Omental fat pad (tissue), 4 donors: ENCODE data around the gene LBH. TPM values are rescaled to one million over a fixed set of nuclear protein-coding genes. Genes with fewer than 3 reads are reported as not detected.

ENCODE experiments used
- ATAC-seq: fragments of 150-250 bp; one replicate; pipeline ENCODE4 v1.9.1; 2016; ENCODE audit warnings: mild to moderate bottlenecking, moderate library complexity; ENCODE audit not compliant: low FRiP score
- DNase-seq: peaks from one replicate; pipeline ENCODE4 v3.0.0-alpha.2; 2019; ENCODE audit warnings: low spot score
- total RNA-seq, 4 donors: library from RNA; depleted of rRNA; stranded (reverse); fragments of >200 nt; gene quantifications; one replicate each; pipeline ENCODE4 v1.1.0, GENCODE V29; 2016
- TF ChIP-seq, protein P1 (sequence below), 3 donors: fragments of 450-650 bp; IDR thresholded peaks; one replicate each; pipeline ENCODE4 v1.5.1; 2016 to 2017; ENCODE audit warnings: antibody characterized with exemption in 3 of 3, mild to moderate bottlenecking in 3 of 3, moderate library complexity in 2 of 3

Gene LBH
- total RNA-seq, 4 donors from 2014 or later, result 14.4 to 20.6 (median 19.4) TPM

DNA sequence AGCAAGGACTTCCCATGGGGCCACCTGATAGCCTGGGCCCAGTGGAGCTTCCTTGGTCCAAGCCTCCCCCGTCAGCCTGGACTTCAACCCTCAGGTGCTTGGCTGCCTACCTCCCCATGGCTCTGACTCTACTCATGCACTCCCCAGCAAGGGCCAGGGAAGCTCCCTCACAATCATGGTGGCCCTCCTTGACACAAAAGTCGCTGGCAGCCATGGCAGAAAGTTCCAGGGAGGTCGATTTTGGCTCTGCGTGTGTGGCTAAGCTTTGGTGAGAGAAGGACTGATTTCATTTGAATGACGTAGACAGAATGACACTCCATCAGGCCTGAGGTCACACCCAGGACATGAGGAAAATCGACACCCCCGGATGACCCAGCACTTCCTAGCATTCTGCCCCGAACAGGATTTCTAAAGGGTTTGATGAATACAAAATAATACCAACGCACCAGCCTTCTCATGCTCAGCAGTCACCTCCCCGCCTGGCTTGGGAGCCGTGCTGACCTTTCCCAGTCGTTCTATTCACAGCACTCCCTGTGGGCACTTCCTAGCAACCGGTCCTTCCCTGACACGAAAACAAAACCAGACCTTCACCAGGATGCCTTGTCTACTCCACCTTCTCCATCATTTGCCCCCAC, 52.7 kb downstream of the LBH start:
- TF ChIP-seq, protein P1, sequence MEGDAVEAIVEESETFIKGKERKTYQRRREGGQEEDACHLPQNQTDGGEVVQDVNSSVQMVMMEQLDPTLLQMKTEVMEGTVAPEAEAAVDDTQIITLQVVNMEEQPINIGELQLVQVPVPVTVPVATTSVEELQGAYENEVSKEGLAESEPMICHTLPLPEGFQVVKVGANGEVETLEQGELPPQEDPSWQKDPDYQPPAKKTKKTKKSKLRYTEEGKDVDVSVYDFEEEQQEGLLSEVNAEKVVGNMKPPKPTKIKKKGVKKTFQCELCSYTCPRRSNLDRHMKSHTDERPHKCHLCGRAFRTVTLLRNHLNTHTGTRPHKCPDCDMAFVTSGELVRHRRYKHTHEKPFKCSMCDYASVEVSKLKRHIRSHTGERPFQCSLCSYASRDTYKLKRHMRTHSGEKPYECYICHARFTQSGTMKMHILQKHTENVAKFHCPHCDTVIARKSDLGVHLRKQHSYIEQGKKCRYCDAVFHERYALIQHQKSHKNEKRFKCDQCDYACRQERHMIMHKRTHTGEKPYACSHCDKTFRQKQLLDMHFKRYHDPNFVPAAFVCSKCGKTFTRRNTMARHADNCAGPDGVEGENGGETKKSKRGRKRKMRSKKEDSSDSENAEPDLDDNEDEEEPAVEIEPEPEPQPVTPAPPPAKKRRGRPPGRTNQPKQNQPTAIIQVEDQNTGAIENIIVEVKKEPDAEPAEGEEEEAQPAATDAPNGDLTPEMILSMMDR (IDR thresholded peaks at IDR 0.05), result no peak
- ATAC-seq (no peak), DNase-seq (no peak)

DNA sequence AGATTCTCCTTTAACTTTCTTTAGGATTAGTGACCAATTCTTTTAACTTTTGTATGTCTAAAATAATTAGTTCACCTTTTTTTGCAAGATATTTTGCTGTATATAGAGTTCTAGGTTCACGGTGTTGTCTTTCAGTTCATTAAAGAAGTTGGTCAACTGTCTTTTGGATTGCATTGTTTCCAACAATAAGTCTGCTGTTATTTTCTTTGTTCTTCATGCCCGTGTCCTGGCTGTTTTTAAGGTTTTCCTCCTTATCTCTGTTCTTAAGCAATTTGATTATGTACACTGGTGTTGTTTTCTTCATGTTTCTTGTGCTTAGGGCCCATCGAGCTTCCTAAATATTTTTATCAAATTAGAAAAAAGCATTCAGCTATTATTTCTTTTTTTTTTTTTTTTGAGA, 54.4 kb downstream of the LBH start:
- no peak for DNase-seq
- TF ChIP-seq, protein P1 (IDR thresholded peaks at IDR 0.05), result no peak
- no peak for ATAC-seq

DNA sequence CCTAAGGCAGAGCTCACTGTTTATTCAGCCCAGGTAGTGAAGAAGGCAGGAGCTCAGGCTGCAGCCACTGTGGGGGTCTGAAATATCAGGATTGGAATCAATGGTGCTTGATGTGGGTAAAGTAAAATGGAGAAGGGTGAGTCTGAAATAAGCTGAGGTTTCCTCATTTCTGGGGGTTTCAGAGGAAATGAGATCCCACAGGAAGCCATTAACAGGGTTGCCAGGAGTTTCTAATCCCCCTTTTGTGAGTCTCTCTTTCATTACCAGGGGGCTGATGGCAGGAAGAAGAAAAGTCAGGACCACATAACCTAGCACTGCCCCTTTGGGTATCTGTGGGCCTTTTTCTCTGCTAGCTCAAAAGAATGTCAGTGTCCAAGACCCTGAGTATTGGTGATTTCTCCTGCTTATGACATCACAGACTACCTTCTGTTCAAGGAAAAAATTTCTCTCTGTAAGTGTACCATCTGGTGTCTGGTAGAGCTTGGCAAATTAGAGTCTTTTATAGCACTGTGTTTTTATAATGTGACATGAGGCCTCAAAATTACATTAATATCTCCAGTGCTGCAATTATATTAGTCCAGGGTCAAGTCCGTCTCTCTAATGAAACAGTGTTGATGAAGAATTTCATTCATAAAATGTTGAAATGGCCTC, 56.0 kb downstream of the LBH start:
- no peak for ATAC-seq
- DNase-seq, result no peak
- TF ChIP-seq, protein P1 (IDR thresholded peaks at IDR 0.05), result no peak

DNA sequence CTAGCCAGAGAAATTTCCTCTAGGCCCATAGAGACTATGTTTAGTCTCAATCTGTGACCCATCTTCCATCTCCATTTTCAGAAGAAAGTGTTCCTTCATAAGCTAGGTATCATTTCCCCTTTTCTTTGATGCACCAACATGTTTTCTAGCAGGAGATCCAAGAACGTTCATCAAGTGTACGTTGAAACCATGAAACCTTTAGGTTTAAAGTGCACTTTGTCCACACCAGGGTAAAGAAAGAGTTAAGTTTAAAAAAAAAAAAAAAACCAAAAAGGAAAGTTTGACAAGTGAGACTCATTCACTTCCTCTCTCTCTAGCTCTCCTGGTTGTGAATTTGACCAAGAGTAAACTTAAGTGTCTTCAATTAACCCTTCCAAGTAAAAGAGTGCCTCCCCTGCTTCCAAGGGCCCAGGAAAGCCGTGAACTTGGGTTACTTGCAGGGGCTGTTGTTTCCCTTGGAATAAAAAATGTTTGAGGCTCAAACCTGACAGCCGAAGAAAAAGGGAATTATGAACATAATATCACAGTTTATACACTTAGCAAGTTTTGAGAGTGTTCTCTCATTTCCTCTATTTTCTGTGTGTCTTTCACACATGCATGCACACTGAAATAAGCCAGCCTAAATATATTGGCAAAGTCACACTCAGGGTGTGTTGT, 56.7 kb downstream of the LBH start:
- DNase-seq (no peak), ATAC-seq (no peak)
- TF ChIP-seq, protein P1 (IDR thresholded peaks at IDR 0.05), result no peak

DNA sequence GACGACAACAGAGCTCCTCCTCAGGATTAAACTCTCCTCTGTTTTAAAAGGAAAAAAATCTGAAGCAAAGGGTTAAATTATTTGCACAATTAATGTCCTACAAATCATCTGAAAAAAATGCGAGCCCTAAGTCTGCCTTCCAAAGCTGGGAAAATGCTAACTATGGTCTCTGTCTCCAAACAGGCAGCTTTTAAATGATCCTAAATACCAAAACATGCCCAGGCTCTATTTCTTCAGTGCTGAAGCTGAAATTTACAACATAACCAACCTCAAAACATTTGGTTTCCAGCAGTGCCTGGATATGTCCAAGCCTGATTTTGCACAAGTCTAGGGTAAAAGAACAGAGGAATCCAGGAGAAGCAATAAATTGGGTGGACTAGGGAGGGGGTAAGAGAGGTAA, 57.2 kb downstream of the LBH start:
- no peak for DNase-seq

DNA sequence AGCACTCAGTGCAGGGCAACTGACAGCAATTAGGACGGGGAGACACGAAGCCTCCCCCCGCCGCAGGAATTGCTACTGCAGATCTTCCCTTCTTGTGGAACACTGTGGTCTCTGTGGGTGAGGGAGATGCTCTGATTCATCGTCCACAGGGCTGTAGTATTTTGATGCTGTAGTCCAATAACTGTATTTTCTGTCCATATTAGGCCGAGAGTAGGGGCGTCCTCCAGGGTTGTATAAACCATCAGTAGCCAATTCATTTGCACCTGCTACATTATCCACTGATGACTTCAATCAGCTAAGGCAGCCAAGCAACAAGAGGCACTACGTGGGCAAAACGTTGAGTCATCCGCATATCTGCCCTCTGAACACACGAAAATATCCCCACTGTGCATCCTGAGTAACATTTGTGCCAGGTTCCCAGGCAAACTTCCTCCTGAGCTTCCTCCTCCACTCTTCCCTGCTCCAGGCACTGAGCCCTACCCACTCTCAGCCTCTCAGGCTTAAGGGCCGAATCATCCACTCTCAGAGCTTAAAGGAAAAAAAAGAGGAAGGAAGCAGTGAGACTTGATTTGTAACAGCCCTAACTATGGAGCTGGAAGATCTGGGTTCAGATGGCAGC, 62.1 kb downstream of the LBH start:
- ATAC-seq, result peak; percentile 90
- TF ChIP-seq, protein P1 (IDR thresholded peaks at IDR 0.05), result no peak
- no peak for DNase-seq

More for the DNA sequence above, 57.2 kb downstream of the LBH start:
- TF ChIP-seq, protein P1 (IDR thresholded peaks at IDR 0.05), result no peak
- no peak for ATAC-seq
